H1 (cell line): Measurements from ENCODE around the gene TCEA3.

Source experiments
- ATF2 ChIP-seq: IDR thresholded peaks from 2 replicates; pipeline ENCODE4 v1.6.1; 2012; ENCODE audit warnings: low read length, inconsistent platforms
- CEBPB ChIP-seq: IDR thresholded peaks from 2 replicates; pipeline ENCODE4 v1.6.1; 2012; ENCODE audit warnings: low read depth, low read length
- CTCF ChIP-seq, 3 experiments: IDR thresholded peaks; 1 replicate in 2 of 3; 2 replicates in 1 of 3; pipeline versions ENCODE4 v1.5.1 to v1.6.1; 2011; ENCODE audit warnings: low read length in 3 of 3, mild to moderate bottlenecking in 3 of 3, inconsistent platforms in 2 of 3, low read depth in 1 of 3, moderate library complexity in 1 of 3; ENCODE audit not compliant: insufficient read depth in 1 of 3; ENCODE audit errors: control extremely low read depth in 1 of 3
- EZH2 ChIP-seq: fragments of 200-600 bp; sonication (generic); IDR thresholded peaks from 2 replicates; pipeline ENCODE4 v1.7.1; 2012; ENCODE audit warnings: low read depth, mild to moderate bottlenecking, moderate library complexity, low read length, inconsistent platforms; ENCODE audit not compliant: severe bottlenecking
- KDM4A ChIP-seq: IDR thresholded peaks from one replicate; pipeline ENCODE4 v1.7.1; 2012; ENCODE audit warnings: low read depth, mild to moderate bottlenecking, moderate library complexity, low read length, inconsistent platforms; ENCODE audit not compliant: severe bottlenecking
- POLR2A ChIP-seq, 2 experiments: IDR thresholded peaks; 1 replicate in 1 of 2; 2 replicates in 1 of 2; pipeline ENCODE4 v1.6.1; 2011; ENCODE audit warnings: low read depth in 2 of 2, low read length in 2 of 2, mild to moderate bottlenecking in 2 of 2; ENCODE audit errors: control extremely low read depth in 1 of 2
- POLR2AphosphoS5 ChIP-seq: IDR thresholded peaks from 2 replicates; pipeline ENCODE4 v1.6.1; 2011; ENCODE audit warnings: low read depth, low read length
- SIX5 ChIP-seq: IDR thresholded peaks from 2 replicates; pipeline ENCODE4 v1.6.1; 2011; ENCODE audit warnings: mild to moderate bottlenecking, low read depth, low read length
- USF2 ChIP-seq: IDR thresholded peaks from 2 replicates; pipeline ENCODE4 v1.6.1; 2011; ENCODE audit warnings: low read length, improper control_type of control experiment

GRCh38 chr1:23358310-23358875 lies 66.2 kb downstream of the TCEA3 start:
- TF ChIP-seq ATF2: no peak
- no peak for TF ChIP-seq CTCF (IDR thresholded peaks at IDR 0.05; ENCODE audit: control extremely low read depth in 1 of 3, insufficient read depth in 1 of 3, low read depth in 1 of 3, low read length in 3 of 3)
- TF ChIP-seq POLR2AphosphoS5: no peak
- TF ChIP-seq KDM4A: no peak
- TF ChIP-seq CEBPB: no peak
- no peak for TF ChIP-seq POLR2A (IDR thresholded peaks at IDR 0.05; ENCODE audit: control extremely low read depth in 1 of 2, low read depth in 2 of 2, low read length in 2 of 2)
- TF ChIP-seq USF2: no peak
- TF ChIP-seq EZH2: no peak
- TF ChIP-seq SIX5: no peak
